Measurements from ENCODE around the gene NEDD1.

NEDD1 gene

GRCh38 chr12:96902076-96902475, 5.0 kb upstream of the NEDD1 start:
- DNase-seq: no peak

DNA sequence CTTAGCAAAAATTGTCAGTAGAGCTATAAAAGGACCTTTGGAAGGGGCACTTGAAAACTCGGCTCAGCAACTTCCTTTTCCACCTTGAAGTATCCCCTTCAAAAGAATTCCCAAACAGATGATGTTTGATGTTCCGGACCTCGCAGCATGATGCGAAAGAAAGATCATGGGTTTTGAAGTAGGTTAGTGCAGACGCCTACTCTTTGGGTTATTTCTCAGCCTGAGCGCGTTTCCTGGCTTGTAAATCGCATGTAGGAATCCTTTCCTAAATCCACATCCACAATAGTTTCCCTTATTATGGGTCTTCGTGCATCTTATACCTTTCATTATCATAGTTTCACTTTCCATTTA, 584 bp upstream of the NEDD1 start:
- DNase-seq: no peak

DNA sequence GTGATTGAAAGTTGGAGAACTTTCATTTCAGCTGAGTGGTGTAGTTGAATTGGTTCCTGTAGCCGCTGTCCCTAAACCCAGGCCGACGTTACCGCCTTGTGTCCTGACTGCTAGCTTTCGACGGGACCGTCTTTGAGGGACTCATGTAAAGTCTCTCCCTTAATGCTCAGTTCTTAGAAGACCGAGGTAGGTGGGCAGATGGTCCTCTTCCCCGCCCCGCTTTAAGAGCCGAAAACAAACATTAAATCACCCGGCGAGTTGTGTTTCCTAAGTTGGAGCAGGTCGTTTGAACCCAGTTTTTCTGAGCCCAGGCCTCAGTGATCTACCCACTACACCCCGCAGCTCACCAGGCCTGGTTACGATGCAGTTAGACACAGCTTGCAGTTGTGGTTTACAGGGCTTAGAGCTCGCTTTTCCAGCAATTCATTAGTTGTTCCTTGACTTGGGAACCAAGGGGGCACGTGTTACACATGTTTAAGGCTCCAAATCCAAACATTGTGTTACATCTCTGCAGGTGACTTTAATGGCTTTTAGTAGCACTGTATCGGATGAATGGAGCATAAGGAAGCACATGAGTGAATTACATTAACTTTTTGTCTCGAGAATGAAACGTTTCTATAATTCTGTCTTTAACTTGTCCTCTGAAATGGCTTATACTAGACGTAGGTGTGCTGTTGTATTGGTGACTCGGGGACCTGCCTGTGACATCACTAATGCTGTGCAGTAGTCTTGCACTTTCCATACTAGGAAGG, 790 bp downstream of the NEDD1 start:
- peak; percentile 56 for DNase-seq

- DNase-seq: no peak
These were observed 1.3 kb downstream of the NEDD1 start for GRCh38 chr12:96908423-96908675.

- DNase-seq: no peak
These were observed 5.2 kb downstream of the NEDD1 start for GRCh38 chr12:96912261-96912660.

GRCh38 chr12:96912943-96913342, 5.9 kb downstream of the NEDD1 start:
- DNase-seq: no peak

DNA sequence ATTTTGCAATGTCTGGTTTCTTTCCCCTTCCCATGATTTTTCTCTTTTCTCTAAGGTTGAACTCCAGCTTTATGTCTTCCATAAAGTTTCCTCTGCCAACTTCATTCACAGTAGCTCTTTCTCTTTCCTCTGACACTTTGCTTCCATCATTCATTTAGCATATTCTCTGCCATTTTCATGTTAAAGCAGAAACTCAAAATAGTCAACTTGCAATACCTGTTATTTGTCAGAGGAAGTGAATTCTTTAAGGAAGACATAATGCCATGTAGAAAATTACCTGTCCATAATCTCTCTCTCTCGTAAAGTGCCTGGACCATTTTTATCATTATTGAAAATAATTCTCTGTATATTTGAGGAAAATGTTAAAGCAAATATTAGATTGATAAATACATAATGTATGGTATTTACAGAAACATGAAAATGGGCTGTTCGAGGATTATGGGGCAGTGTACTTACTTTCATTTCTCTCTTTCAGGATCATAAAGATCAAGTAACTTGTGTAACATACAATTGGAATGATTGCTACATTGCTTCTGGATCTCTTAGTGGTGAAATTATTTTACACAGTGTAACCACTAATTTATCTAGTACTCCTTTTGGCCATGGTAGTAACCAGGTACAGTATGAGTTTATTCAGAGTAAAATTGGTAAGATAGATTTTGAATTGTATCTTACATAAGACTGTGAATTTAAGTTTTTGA, 12.6 kb downstream of the NEDD1 start:
- DNase-seq: no peak

DNA sequence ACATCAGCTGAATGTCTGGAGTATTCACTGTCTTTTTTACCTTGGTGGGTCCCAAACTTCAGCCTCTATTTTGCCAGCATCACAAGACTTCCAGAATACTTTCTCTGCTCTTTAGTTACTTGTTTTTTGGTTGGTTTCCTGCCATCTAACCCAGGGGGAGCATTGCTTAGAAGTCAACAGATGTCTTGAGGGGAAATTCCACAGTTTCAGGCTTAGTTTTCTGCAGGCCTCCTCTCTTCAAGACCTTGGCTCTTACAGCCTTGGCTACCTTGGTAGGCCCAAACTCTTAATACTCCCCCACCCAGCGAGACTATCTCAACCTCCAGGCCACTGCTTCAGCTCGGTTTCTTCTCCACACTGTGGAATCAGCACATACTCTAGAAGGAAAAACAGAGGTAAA, 41.7 kb downstream of the NEDD1 start:
- no peak for DNase-seq

DNA sequence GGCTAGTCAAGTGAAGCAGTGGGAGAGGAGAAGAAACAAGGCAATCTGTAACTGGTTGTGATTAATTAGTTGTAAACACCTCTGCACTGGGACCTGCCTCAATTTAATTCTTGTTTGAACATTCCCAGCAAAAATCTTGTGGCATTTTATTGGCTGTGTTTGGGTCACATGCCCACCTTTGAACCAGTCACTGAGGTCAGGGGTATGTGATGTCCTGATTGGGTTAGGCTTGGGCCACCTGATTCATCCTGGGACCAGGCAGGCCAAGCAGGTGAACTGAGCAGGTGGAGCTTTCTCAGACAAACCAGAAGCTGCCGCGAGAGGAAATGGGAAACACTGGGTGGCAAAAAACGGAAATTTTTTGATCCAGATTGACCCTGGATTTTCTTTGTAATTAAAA, 72.5 kb downstream of the NEDD1 start:
- DNase-seq: no peak

- no peak for DNase-seq
These were observed 73.9 kb downstream of the NEDD1 start for GRCh38 chr12:96980991-96981414.

DNA sequence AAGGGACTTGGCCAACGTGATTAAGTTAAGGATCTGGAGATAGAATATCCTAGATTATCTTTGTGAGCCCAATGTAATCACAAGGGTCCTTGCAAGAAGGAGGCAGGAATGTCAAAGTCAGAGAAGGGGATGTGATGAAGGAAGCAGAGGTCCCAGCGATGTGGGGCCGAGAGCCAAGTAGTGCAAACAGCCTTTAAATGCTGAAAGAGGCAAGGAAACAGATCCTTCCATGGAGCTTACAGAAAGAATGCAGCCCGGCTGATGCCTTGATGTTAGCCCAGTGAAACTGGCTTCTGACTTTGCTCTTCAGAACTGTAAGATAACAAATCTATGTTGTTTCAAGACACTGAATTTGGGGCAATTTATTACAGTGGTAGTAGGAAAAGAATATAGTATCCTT, 74.9 kb downstream of the NEDD1 start:
- no peak for DNase-seq

GRCh38 chr12:96982671-96983070, 75.6 kb downstream of the NEDD1 start:
- no peak for DNase-seq

DNA sequence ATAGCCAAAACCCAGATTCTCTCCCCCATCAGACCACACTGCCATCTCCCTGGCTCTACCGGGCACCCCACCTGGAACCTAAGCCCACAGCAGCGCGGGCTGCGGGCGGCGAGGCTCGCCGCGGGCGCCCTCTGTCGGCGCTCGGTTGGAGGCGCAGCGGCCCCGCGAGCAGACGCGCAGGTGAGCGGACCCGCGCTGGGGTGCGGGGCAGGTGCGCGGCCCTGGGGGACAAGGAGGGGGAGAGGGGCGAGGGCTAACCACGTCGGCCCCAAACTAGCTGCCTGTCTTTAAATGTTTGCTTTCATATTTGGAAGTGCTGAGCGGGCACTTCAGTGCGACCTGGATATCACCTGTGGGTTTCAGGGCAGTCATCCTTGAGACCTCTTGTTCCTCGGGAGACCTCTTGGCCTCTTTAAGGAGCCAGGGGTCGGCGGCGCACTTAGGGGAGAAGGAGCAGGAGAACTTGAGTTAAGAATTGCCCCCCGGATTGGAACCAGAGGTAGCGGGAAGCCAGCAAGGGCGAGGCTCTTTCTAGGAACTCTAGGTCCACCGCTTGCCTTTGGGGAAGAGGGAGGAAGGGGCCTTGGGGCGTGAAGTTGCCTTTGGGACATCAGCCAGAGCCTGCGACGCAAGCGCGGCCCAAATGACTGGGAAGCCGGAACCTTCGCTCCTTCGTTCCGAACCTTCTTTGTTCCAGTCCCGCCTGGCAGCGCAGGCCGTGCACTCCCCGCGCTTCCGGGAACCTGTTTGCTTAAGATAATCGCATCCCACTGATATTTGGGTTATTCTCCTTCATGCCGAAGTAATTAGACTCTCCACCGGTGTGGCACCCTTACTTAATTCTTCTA, 78.7 kb downstream of the NEDD1 start:
- DNase-seq: peak; percentile 48

- no peak for DNase-seq
These were observed 79.9 kb downstream of the NEDD1 start for GRCh38 chr12:96986883-96987523.

DNA sequence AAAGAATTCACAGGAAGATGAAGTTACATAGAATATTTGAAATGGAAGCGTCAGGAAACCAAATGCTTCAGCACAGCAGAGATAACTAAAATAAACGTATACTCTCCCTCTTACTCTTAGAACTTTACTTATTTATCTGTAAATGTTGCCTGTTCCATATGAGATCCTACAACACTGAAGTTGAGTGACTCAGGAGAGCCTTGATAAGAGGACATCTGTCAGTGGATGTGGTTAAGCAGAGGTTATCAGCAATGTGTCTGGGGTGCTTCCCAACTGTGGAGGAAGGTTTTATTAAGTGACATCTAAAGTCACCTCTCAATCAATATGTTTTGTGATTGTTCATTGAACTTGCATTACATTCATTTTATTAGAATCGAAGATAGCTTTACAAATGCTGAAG, 81.9 kb downstream of the NEDD1 start:
- DNase-seq: no peak

DNA sequence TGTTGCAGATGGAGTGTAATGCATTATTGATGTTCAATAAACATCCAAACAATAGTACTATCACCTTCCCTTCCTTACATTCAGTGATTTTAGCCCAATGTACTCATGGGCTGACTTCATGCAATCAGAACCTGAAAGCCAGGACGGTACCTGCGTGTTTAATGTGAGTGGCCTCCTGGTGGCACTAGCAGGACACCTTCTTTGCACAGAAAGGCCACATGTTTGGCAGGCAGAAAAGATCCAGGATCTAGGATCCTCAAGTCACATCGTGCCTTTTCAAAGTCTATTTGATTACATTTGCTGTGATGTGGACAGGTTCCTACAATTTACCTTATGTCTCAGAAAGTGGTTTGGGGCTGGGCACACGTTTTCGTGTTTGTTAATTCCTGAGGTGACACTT, 82.9 kb downstream of the NEDD1 start:
- no peak for DNase-seq

DNA sequence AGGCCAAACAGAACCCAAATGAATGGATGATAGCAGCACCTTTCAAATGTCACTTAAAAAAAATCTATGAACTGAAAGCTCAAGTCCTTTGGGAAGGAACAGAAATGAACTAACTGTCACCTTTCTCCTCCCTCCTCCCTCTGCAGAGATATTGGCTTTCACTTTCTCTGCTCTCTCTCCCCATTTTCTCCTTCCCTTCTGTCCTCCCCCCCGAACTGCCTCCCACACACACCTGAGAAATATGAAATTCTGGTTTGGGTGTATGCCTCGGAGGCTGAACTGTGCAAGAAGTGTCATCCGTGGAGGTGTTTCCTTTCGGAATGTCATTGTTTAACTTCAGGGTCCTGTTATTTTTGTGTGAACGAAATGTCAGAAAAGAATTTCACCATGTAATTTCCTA, 87.8 kb downstream of the NEDD1 start:
- no peak for DNase-seq

- DNase-seq: no peak
These were observed 88.8 kb downstream of the NEDD1 start for GRCh38 chr12:96995861-96996260.

DNA sequence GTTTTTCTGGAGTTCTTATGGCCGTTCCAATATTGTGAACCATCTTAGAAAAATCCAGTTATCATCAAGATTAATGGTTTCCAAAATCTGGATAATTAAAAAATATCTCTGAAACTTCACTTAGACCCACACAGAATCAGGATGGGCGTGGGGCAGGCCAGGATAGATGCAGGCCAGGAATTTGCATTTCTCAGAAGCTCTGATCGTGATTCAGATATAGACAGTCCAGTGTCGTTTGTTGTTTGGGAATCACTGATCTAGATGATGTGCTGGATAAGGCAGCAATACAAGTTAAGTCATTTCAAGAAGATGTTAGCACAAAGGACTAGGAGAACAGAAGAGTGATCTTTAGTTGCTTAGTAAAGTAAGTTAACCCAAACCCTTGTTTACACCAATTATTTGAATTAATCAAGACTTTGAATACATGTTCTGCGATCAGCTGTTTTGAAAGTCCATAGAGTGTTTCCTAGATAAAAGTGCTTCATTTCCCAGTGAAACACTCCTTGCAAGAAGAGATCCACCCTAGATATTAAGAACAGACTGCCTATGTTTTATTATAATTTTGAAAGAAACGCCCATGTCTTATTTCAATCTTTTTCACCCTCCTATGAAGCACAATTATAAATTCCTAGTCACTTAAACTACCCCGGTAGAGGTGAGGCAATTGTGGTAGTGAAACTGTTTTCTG, 90.9 kb downstream of the NEDD1 start:
- no peak for DNase-seq

DNA sequence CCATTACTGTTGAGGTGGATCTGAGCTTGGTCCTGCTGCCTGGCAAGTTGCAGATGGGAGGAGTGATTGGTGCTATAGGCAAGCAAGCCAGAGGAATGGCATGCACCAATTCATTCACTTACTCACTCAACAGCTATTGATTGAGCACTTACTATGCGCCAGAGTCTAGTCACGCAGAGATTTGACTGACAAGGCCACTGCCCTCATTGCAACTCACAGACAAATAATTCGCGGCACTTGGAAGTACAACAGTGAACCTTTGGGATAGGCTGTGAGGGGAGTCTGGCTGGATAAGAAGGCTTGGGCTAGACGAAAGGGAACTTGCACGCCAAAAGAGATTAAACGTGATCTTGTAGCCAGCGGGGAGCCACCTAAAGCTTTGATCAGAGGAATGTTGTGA, 96.2 kb downstream of the NEDD1 start:
- no peak for DNase-seq
